HL-60 (cell line): ENCODE results near the gene SRGAP3.

Source experiments
- DNase-seq, 2 experiments: peaks; one replicate each; pipeline ENCODE4 v3.0.0-alpha.2; 2010 to 2020; ENCODE audit warnings: low read depth in 1 of 2, low spot score in 1 of 2
- H3K27ac ChIP-seq: fragments of 250-450 bp; sonication (Bioruptor Pico); replicated peaks from 2 replicates; pipeline ENCODE4 v1.5.1; 2020; ENCODE audit warnings: mild to moderate bottlenecking, moderate library complexity
- H3K27me3 ChIP-seq: fragments of 250-450 bp; sonication (Bioruptor Pico); 2 replicates; pipeline ENCODE4 v1.5.1; 2021; ENCODE audit warnings: mild to moderate bottlenecking, moderate library complexity; ENCODE audit not compliant: insufficient read depth, poor library complexity, severe bottlenecking
- H3K4me3 ChIP-seq: replicated peaks from 2 replicates; pipeline ENCODE4 v1.5.1; 2011; ENCODE audit warnings: mild to moderate bottlenecking, control low read depth, low read length; ENCODE audit not compliant: insufficient read depth
- CTCF ChIP-seq: IDR thresholded peaks from one replicate; pipeline ENCODE4 v1.5.1; 2011; ENCODE audit warnings: low read length, control low read depth, inconsistent platforms; ENCODE audit not compliant: insufficient read depth
- GABPA ChIP-seq: IDR thresholded peaks from 2 replicates; pipeline ENCODE4 v1.6.1; 2012; ENCODE audit warnings: low read depth
- POLR2AphosphoS5 ChIP-seq: IDR thresholded peaks from 2 replicates; pipeline ENCODE4 v1.6.1; 2012; ENCODE audit warnings: low read depth
- REST ChIP-seq: IDR thresholded peaks from 2 replicates; pipeline ENCODE4 v1.6.1; 2012; ENCODE audit warnings: low read depth; ENCODE audit not compliant: insufficient replicate concordance
- SPI1 ChIP-seq: IDR thresholded peaks from 2 replicates; pipeline ENCODE4 v1.6.1; 2012; ENCODE audit warnings: low read depth, mild to moderate bottlenecking, borderline replicate concordance

The SRGAP3 gene

DNA sequence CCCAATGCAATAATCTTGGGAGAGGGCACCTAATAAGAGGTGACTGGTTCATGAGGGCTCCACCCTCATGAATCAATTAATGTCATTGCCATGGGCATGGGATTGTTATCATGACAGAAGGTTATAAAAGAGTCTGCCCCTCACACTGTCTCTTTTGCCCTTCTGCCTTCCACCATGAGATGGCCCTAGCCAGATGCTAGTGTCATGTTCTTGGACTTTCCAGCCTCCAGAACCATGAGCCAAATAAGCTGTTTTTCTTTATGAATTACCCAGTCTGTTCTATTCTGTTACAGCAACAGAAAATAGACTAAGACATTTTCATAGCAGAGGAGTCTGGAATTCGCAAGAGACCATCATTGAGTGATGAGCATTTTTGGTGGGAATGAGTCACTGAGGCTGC is 270.2 kb downstream of the SRGAP3 start:
- no peak for DNase-seq

DNA sequence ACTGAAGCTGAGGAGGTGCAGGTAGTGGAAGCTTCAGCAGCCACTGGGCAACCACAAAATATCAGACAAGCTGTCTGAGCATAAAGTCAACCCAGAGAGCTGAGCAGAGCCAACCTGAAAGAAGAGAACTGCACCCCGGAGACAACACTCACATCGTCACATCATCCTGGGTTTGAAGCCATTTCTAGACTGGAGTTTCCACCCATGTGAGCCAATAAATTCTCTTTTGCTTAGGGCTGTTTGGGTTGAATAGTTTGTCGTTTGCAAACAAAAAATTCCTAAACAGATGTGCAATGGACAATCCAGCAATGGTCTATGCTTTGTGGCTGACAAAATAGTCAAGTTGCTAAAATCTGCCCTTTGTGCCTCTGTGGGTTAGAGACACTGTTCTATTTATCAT is 270.9 kb downstream of the SRGAP3 start:
- no peak for DNase-seq
- H3K27me3 ChIP-seq, result no peaks in the 10 kb centered on the region
- TF ChIP-seq CTCF (no peak), POLR2AphosphoS5 (no peak), GABPA (no peak), REST (no peak), SPI1 (no peak)
- no peak overlapping the region for H3K27ac ChIP-seq
- H3K4me3 ChIP-seq, result no peak overlapping the region

More for the DNA sequence above, 270.2 kb downstream of the SRGAP3 start:
- TF ChIP-seq SPI1 (no peak), POLR2AphosphoS5 (no peak), GABPA (no peak), CTCF (no peak), REST (no peak)
- no peaks in the 10 kb centered on the region for H3K27me3 ChIP-seq
- H3K4me3 ChIP-seq, result no peak overlapping the region
- H3K27ac ChIP-seq, result no peak overlapping the region

- Histone ChIP-seq H3K4me3 (no peak overlapping the region), H3K27me3 (no peaks in the 10 kb centered on the region), H3K27ac (no peak overlapping the region)
- TF ChIP-seq GABPA (no peak), SPI1 (no peak), POLR2AphosphoS5 (no peak), REST (no peak), CTCF (no peak)
- DNase-seq, result no peak
These were observed 272.8 kb downstream of the SRGAP3 start for GRCh38 chr3:8976540-8977182.
